HepG2 (cell line): Measurements from ENCODE around the gene RPS6KA3. TPM values are rescaled to one million over a fixed set of nuclear protein-coding genes. Genes with fewer than 3 reads are reported as not detected.

Source experiments
- ATF1 ChIP-seq: IDR thresholded peaks from 2 replicates; pipeline ENCODE4 v1.6.1; 2016; ENCODE audit warnings: mild to moderate bottlenecking, control low read depth
- CERS6 ChIP-seq: sonication (generic); formaldehyde crosslinking; IDR thresholded peaks from 2 replicates; pipeline ENCODE4 v1.5.0; 2020; ENCODE audit warnings: missing genetic modification reagents
- FOXK1 ChIP-seq: sonication (generic); formaldehyde crosslinking; IDR thresholded peaks from 2 replicates; pipeline ENCODE4 v1.4.0; 2020; ENCODE audit warnings: low read depth, missing genetic modification reagents, borderline replicate concordance
- GATA4 ChIP-seq: sonication (generic); IDR thresholded peaks from 2 replicates; pipeline ENCODE4 v1.6.1; 2016; ENCODE audit warnings: antibody characterized with exemption, low read depth, borderline replicate concordance
- MEIS2 ChIP-seq: sonication (generic); formaldehyde crosslinking; IDR thresholded peaks from 2 replicates; pipeline ENCODE4 v1.9.0; 2021; ENCODE audit warnings: mild to moderate bottlenecking, missing genetic modification reagents
- MYNN ChIP-seq: sonication (generic); formaldehyde crosslinking; IDR thresholded peaks from 2 replicates; pipeline ENCODE4 v1.4.0; 2020; ENCODE audit warnings: mild to moderate bottlenecking, low read depth, missing genetic modification reagents
- ONECUT2 ChIP-seq: sonication (generic); formaldehyde crosslinking; IDR thresholded peaks from 2 replicates; pipeline ENCODE4 v1.4.0; 2020; ENCODE audit warnings: missing genetic modification reagents
- PAXIP1 ChIP-seq: sonication (generic); formaldehyde crosslinking; conservative IDR thresholded peaks from 2 replicates; pipeline ENCODE4 v1.4.0; 2020; ENCODE audit warnings: mild to moderate bottlenecking, missing genetic modification reagents, moderate library complexity
- RAD21 ChIP-seq: fragments of 450-650 bp; formaldehyde crosslinking; IDR thresholded peaks from 2 replicates; pipeline ENCODE4 v1.5.0; 2020; ENCODE audit warnings: mild to moderate bottlenecking
- RBFOX2 ChIP-seq: fragments of 200-400 bp; formaldehyde crosslinking; IDR thresholded peaks from 2 replicates; pipeline ENCODE4 v1.6.1; 2017; ENCODE audit warnings: low read depth, mild to moderate bottlenecking, low read length
- RBM22 ChIP-seq: fragments of 200-400 bp; formaldehyde crosslinking; optimal IDR thresholded peaks from 2 replicates; pipeline ENCODE3; 2017; ENCODE audit warnings: mild to moderate bottlenecking, low read length, moderate library complexity
- RELA ChIP-seq: sonication (generic); formaldehyde crosslinking; IDR thresholded peaks from 2 replicates; pipeline ENCODE4 v1.4.0; 2020; ENCODE audit warnings: missing genetic modification reagents
- SIX1 ChIP-seq: sonication (generic); formaldehyde crosslinking; IDR thresholded peaks from 2 replicates; pipeline ENCODE4 v1.4.0; 2020; ENCODE audit warnings: missing genetic modification reagents, borderline replicate concordance
- TEAD3 ChIP-seq: optimal IDR thresholded peaks from 2 replicates; pipeline ENCODE3; 2016; ENCODE audit warnings: borderline replicate concordance
- ZKSCAN5 ChIP-seq: sonication (generic); formaldehyde crosslinking; IDR thresholded peaks from 2 replicates; pipeline ENCODE4 v1.5.1; 2020; ENCODE audit warnings: mild to moderate bottlenecking, missing genetic modification reagents
- ZNF557 ChIP-seq: sonication (generic); formaldehyde crosslinking; IDR thresholded peaks from 2 replicates; pipeline ENCODE4 v1.4.0; 2020; ENCODE audit warnings: missing genetic modification reagents
- ZNF598 ChIP-seq: sonication (generic); formaldehyde crosslinking; IDR thresholded peaks from 2 replicates; pipeline ENCODE4 v1.5.1; 2020; ENCODE audit warnings: mild to moderate bottlenecking, missing genetic modification reagents, borderline replicate concordance
- ZNF670 ChIP-seq: sonication (generic); formaldehyde crosslinking; IDR thresholded peaks from 2 replicates; pipeline ENCODE4 v1.8.0; 2022; ENCODE audit warnings: mild to moderate bottlenecking, missing genetic modification reagents, borderline replicate concordance
- ZNF724P ChIP-seq: sonication (generic); formaldehyde crosslinking; IDR thresholded peaks from 2 replicates; pipeline ENCODE4 v1.8.0; 2022; ENCODE audit warnings: missing genetic modification reagents, borderline replicate concordance
- ZSCAN5A ChIP-seq: sonication (generic); formaldehyde crosslinking; IDR thresholded peaks from 2 replicates; pipeline ENCODE4 v1.8.0; 2022; ENCODE audit warnings: mild to moderate bottlenecking, missing genetic modification reagents, borderline replicate concordance
- polyA plus RNA-seq, 8 experiments: library from polyadenylated mRNA; depleted of rRNA in 3 of 8; stranded (reverse) in 7 of 8; unstranded in 1 of 8; fragments of >200 nt; fragmentation: Illumina TruSeq in 4 of 8; extraction: Trizol in 4 of 8; gene quantifications; 2 replicates each; pipeline versions ENCODE4 v1.2.1 to v1.2.3, GENCODE V29; 2011 to 2016; ENCODE audit warnings: low read depth in 4 of 8, missing spikeins in 1 of 8, mixed read lengths in 1 of 8; ENCODE audit not compliant: insufficient read depth in 1 of 8
- total RNA-seq, 5 experiments: library from RNA; depleted of rRNA; stranded (reverse); fragments of >200 nt; fragmentation: Illumina TruSeq; extraction: Trizol; gene quantifications; 2 replicates each; pipeline ENCODE4 v1.2.3, GENCODE V29; 2016; ENCODE audit warnings: low read depth in 1 of 5
- TF ChIP-seq, protein P1 (sequence below): IDR thresholded peaks from 2 replicates; pipeline ENCODE4 v1.6.1; 2018; ENCODE audit warnings: missing genetic modification reagents
- TF ChIP-seq, protein P2 (sequence below): sonication (generic); formaldehyde crosslinking; IDR thresholded peaks from 2 replicates; pipeline ENCODE4 v1.8.0; 2022; ENCODE audit warnings: low read depth, missing genetic modification reagents
- TF ChIP-seq, protein P3 (sequence below): sonication (generic); formaldehyde crosslinking; IDR thresholded peaks from 2 replicates; pipeline ENCODE4 v1.5.0; 2020; ENCODE audit warnings: missing genetic modification reagents

Gene RPS6KA3
- total and polyA plus RNA-seq, 2 of the 13 experiments (the other 11 are each of a cell fraction or from before 2014, with no cell fraction given): 314 to 357 TPM

DNA sequence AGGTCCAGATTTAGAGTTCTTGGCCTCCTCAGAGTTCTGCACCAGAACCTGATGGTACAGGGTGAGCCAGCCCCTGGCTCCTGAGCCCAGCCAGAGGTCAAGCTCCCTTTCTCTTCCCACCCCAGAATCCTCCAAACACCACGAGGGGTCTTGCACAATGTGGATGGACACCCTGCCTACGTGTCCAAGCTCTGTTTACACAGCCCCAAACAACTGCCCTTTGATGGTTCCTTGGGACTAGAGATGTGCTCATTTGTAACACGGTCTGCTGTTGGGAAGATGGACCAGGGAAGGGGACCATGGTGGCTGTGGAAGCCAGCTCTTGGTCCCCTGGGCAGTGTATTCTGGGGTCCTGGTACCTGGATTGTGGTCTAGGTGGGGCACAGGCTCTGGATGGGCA lies 40.0 kb upstream of the RPS6KA3 start (continued):
- TF ChIP-seq, protein P1, sequence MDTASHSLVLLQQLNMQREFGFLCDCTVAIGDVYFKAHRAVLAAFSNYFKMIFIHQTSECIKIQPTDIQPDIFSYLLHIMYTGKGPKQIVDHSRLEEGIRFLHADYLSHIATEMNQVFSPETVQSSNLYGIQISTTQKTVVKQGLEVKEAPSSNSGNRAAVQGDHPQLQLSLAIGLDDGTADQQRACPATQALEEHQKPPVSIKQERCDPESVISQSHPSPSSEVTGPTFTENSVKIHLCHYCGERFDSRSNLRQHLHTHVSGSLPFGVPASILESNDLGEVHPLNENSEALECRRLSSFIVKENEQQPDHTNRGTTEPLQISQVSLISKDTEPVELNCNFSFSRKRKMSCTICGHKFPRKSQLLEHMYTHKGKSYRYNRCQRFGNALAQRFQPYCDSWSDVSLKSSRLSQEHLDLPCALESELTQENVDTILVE: no peak
- TF ChIP-seq ZSCAN5A (CRISPR knock-in tag): no peak
- no peak for TF ChIP-seq ONECUT2 (CRISPR knock-in tag)
- TF ChIP-seq, protein P2, sequence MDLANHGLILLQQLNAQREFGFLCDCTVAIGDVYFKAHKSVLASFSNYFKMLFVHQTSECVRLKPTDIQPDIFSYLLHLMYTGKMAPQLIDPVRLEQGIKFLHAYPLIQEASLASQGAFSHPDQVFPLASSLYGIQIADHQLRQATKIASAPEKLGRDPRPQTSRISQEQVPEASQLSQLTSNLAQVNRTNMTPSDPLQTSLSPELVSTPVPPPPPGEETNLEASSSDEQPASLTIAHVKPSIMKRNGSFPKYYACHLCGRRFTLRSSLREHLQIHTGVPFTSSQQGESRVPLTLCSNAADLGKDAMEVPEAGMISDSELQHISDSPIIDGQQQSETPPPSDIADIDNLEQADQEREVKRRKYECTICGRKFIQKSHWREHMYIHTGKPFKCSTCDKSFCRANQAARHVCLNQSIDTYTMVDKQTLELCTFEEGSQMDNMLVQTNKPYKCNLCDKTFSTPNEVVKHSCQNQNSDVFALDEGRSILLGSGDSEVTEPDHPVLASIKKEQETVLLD: no peak
- TF ChIP-seq MYNN: no peak
- TF ChIP-seq ZNF724P: no peak
- no peak for TF ChIP-seq MEIS2 (CRISPR knock-in tag)
- no peak for TF ChIP-seq GATA4
- TF ChIP-seq, protein P3, sequence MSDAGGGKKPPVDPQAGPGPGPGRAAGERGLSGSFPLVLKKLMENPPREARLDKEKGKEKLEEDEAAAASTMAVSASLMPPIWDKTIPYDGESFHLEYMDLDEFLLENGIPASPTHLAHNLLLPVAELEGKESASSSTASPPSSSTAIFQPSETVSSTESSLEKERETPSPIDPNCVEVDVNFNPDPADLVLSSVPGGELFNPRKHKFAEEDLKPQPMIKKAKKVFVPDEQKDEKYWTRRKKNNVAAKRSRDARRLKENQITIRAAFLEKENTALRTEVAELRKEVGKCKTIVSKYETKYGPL (CRISPR knock-in tag): no peak
- no peak for TF ChIP-seq RBM22
- no peak for TF ChIP-seq RELA (CRISPR knock-in tag)
- TF ChIP-seq ZNF598: no peak
- TF ChIP-seq RAD21 (CRISPR knock-in tag): no peak
- TF ChIP-seq ZNF670 (CRISPR knock-in tag): no peak; the same call in 1 of the 2 replicates
- peak; percentile 67 for TF ChIP-seq TEAD3 (CRISPR knock-in tag)
- 0 out of 2 replicates have a peak, but pooled peaks have one; percentile 34 for TF ChIP-seq ATF1
- peak; percentile 66 for TF ChIP-seq PAXIP1 (CRISPR knock-in tag)
- no peak for TF ChIP-seq ZNF557 (CRISPR knock-in tag)
- no peak for TF ChIP-seq RBFOX2
- no peak for TF ChIP-seq CERS6 (CRISPR knock-in tag)
- TF ChIP-seq SIX1 (CRISPR knock-in tag): peak; percentile 20; the same call in 1 of the 2 replicates
- TF ChIP-seq ZKSCAN5: no peak
- peak; percentile 27; the same call in 1 of the 2 replicates for TF ChIP-seq FOXK1
